ENCODE data around the gene GNB3.

GNB3 gene

GRCh38 chr12:6840761-6841515, at the start of gene GNB3:
TSS of gene GNB3 (plus strand) at chr12:6840925. CDS start at chr12:6841288, 363 bp downstream.
- H4K20me1 ChIP-seq (ENCODE audit: insufficient read depth, low read length) = no peaks in the 10 kb centered on the region
- H3K4me1 ChIP-seq (ENCODE audit: low read length) = peaks cover 43% of the 10 kb centered on the region
- TF ChIP-seq, protein P1, sequence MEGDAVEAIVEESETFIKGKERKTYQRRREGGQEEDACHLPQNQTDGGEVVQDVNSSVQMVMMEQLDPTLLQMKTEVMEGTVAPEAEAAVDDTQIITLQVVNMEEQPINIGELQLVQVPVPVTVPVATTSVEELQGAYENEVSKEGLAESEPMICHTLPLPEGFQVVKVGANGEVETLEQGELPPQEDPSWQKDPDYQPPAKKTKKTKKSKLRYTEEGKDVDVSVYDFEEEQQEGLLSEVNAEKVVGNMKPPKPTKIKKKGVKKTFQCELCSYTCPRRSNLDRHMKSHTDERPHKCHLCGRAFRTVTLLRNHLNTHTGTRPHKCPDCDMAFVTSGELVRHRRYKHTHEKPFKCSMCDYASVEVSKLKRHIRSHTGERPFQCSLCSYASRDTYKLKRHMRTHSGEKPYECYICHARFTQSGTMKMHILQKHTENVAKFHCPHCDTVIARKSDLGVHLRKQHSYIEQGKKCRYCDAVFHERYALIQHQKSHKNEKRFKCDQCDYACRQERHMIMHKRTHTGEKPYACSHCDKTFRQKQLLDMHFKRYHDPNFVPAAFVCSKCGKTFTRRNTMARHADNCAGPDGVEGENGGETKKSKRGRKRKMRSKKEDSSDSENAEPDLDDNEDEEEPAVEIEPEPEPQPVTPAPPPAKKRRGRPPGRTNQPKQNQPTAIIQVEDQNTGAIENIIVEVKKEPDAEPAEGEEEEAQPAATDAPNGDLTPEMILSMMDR (IDR thresholded peaks at IDR 0.05; ENCODE audit: low read depth, low read length) = no peak
- TF ChIP-seq EZH2phosphoT487 (IDR thresholded peaks at IDR 0.05; ENCODE audit: low read depth) = no peak
- peaks cover 13% of the 10 kb centered on the region for H3K36me3 ChIP-seq (replicated peaks; ENCODE audit: low read depth, low read length)
- no peaks in the 10 kb centered on the region for H3K79me2 ChIP-seq (ENCODE audit: low read length)
- peak within 1 kb of the TSS; percentile 85 for H3K4me2 ChIP-seq (ENCODE audit: low read length)
- no peaks in the 10 kb centered on the region for H3K27me3 ChIP-seq (ENCODE audit: low read depth, low read length)
- H3K9me3 ChIP-seq (ENCODE audit: insufficient read depth, low read length) = no peaks in the 10 kb centered on the region
- H3K4me3 ChIP-seq (ENCODE audit: low read length) = peak within 1 kb of the TSS; percentile 63
- H3K27ac ChIP-seq (ENCODE audit: low read length) = peak within 1 kb of the TSS; percentile 91
- no peak within 1 kb of the TSS for H2AFZ ChIP-seq (ENCODE audit: low read depth, low read length)
- H3K9ac ChIP-seq (ENCODE audit: low read length) = peak within 1 kb of the TSS; percentile 70

DNA sequence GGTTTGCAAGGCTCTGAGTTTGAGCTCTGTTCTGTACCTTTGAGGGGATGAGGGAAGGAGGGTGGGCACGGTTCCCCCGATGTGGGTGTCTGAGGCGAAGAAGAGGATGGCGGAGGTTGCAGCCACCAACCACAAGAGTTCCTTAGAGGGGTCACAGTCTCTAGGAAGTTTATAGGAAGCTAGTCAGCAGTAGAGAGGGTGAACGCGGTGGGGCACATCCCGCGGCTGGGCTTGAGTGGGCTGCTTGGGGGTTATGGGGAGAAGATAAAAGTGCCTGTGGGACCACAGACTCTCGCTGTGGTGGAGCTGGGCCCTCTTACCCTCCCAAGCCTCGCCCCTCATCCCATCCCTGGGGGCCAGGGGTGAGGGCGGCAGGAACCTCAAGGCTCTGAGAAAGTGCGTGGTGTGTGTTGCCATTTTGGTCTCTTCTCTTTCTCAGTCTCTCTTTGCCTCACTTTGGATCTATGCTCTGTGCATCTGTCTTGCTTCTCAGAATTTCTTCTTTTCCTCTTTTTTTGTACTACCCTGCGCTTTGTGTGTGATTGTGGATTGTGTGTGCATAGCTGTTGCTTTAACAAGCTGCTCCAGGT, 48.7 kb upstream of the GNB3 start:
- peak overlapping the region; percentile 41; the same call in 1 of the 2 replicates for H3K4me2 ChIP-seq (ENCODE audit: low read length)
- H3K79me2 ChIP-seq (ENCODE audit: low read length) = no peaks in the 10 kb centered on the region
- no peaks in the 10 kb centered on the region for H3K27me3 ChIP-seq (ENCODE audit: low read depth, low read length)
- no peak for TF ChIP-seq EZH2phosphoT487 (IDR thresholded peaks at IDR 0.05; ENCODE audit: low read depth)
- no peaks in the 10 kb centered on the region for H3K9me3 ChIP-seq (ENCODE audit: insufficient read depth, low read length)
- H3K9ac ChIP-seq (ENCODE audit: low read length) = no peak overlapping the region; the same call in 1 of the 2 replicates
- no peak overlapping the region for H3K27ac ChIP-seq (ENCODE audit: low read length)
- peak overlapping the region; percentile 92 for H2AFZ ChIP-seq (ENCODE audit: low read depth, low read length)
- H3K4me1 ChIP-seq (ENCODE audit: low read length) = peaks cover 15% of the 10 kb centered on the region
- no peaks in the 10 kb centered on the region for H3K36me3 ChIP-seq (replicated peaks; ENCODE audit: low read depth, low read length)
- no peak overlapping the region for H3K4me3 ChIP-seq (ENCODE audit: low read length)
- H4K20me1 ChIP-seq (ENCODE audit: insufficient read depth, low read length) = no peaks in the 10 kb centered on the region

DNA sequence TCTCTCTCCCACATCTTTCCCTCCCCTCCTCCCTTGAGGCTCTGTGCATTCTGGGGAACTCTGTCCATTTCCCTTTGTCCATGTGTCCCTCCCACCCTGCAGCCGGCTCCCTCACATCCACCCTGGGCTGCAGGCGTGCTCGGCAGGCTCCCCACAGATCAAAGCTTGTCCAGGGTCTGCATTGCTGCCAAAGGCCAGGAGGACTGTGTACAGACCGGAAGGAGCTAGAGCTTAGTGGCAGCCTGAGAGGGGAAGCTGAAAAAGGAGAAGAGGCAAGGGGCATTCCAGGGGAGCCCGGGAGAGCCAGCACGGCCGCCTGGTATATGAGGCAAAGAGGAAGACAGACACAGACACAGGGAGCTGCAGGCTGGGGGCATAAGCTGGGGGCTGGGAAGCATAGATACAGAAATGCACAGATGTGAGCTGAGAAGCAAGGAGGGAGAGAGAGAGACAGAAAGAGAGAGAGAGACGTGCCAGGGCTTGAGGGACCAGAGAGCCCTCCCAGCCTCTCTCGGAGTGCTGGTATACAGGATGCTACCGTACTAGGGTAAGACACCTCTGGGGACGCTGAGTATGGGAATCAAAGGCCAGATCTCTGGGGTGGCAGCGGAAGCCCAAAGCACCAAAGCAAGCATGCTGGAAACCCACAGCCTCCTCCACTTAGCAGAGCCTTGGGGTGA, 48.1 kb upstream of the GNB3 start:
- H3K4me2 ChIP-seq (ENCODE audit: low read length) = peak overlapping the region; percentile 41
- no peak overlapping the region for H3K27ac ChIP-seq (ENCODE audit: low read length)
- H3K9me3 ChIP-seq (ENCODE audit: insufficient read depth, low read length) = no peaks in the 10 kb centered on the region
- H3K36me3 ChIP-seq (replicated peaks; ENCODE audit: low read depth, low read length) = no peaks in the 10 kb centered on the region
- H3K27me3 ChIP-seq (ENCODE audit: low read depth, low read length) = no peaks in the 10 kb centered on the region
- H2AFZ ChIP-seq (ENCODE audit: low read depth, low read length) = peak overlapping the region; percentile 92
- H3K4me3 ChIP-seq (ENCODE audit: low read length) = no peak overlapping the region
- H4K20me1 ChIP-seq (ENCODE audit: insufficient read depth, low read length) = no peaks in the 10 kb centered on the region
- no peak for TF ChIP-seq EZH2phosphoT487 (IDR thresholded peaks at IDR 0.05; ENCODE audit: low read depth)
- TF ChIP-seq, protein P1 (IDR thresholded peaks at IDR 0.05; ENCODE audit: low read depth, low read length) = no peak
- H3K79me2 ChIP-seq (ENCODE audit: low read length) = no peaks in the 10 kb centered on the region
- H3K9ac ChIP-seq (ENCODE audit: low read length) = peak overlapping the region; percentile 2; the same call in 1 of the 2 replicates
- H3K4me1 ChIP-seq (ENCODE audit: low read length) = peaks cover 15% of the 10 kb centered on the region

DNA sequence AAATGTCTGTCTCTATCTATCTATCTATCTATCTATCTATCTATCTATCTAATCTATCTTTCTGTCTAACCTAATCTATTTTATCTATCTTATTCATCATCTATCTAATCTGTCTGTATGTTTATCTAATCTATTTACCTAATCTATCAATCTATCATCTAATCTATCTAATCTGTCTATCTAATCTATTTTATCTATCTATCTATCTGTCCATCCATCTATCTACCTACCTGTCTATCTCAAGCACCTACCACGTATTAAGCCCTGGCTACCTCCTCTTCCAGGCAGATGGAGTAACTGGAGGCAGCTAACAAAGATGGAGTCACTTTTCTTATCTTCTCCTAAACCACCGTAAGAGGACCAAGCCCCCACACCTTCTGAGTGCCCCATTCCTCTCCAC, 45.6 kb upstream of the GNB3 start:
- no peak overlapping the region for H3K27ac ChIP-seq (ENCODE audit: low read length)
- H3K4me2 ChIP-seq (ENCODE audit: low read length) = no peak overlapping the region
- H2AFZ ChIP-seq (ENCODE audit: low read depth, low read length) = no peak overlapping the region
- H3K9me3 ChIP-seq (ENCODE audit: insufficient read depth, low read length) = no peaks in the 10 kb centered on the region
- H3K27me3 ChIP-seq (ENCODE audit: low read depth, low read length) = no peaks in the 10 kb centered on the region
- no peaks in the 10 kb centered on the region for H4K20me1 ChIP-seq (ENCODE audit: insufficient read depth, low read length)
- TF ChIP-seq EZH2phosphoT487 (IDR thresholded peaks at IDR 0.05; ENCODE audit: low read depth) = no peak
- TF ChIP-seq, protein P1 (IDR thresholded peaks at IDR 0.05; ENCODE audit: low read depth, low read length) = no peak
- no peaks in the 10 kb centered on the region for H3K79me2 ChIP-seq (ENCODE audit: low read length)
- no peaks in the 10 kb centered on the region for H3K36me3 ChIP-seq (replicated peaks; ENCODE audit: low read depth, low read length)
- peaks cover 15% of the 10 kb centered on the region for H3K4me1 ChIP-seq (ENCODE audit: low read length)
- H3K4me3 ChIP-seq (ENCODE audit: low read length) = no peak overlapping the region
- H3K9ac ChIP-seq (ENCODE audit: low read length) = no peak overlapping the region

All from OCI-LY3 (cell line).